H1 (cell line): Measurements from ENCODE around the gene C6orf62. TPM values are rescaled to one million over a fixed set of nuclear protein-coding genes. Genes with fewer than 3 reads are reported as not detected.
A peak's percentile ranks its signal among the peaks of the same experiment; 100 is the strongest.

ENCODE experiments used
- CTCF ChIA-PET: fragments of 300-600 bp; sonication (Branson Sonifier 250); formaldehyde crosslinking; loops from one replicate; lab custom pipeline; 2021; ENCODE audit not compliant: partially characterized antibody; lab: Charles Lee
- POLR2A ChIA-PET: fragments of 300-600 bp; sonication (Branson Sonifier 250); formaldehyde crosslinking; loops from one replicate; lab custom pipeline; 2021; ENCODE audit warnings: inconsistent platforms; ENCODE audit not compliant: partially characterized antibody; lab: Charles Lee
- DNase-seq, 2 experiments: peaks; one replicate each; pipeline versions ENCODE4 v3.0.0 to v3.0.0-alpha.2; 2010 to 2022; ENCODE audit warnings: low spot score in 2 of 2, low read depth in 1 of 2, mixed read lengths in 1 of 2
- FAIRE-seq: peaks from 2 replicates; lab custom pipeline; 2011; peaks lifted over from hg19 to GRCh38; lab: Jason Lieb, UNC
- H2AFZ ChIP-seq: 2 replicates; pipeline ENCODE4 v1.8.1; 2012; ENCODE audit warnings: low read length, inconsistent platforms
- H2AK5ac ChIP-seq: 2 replicates; pipeline ENCODE4 v1.6.1; 2013; ENCODE audit warnings: low read depth, low read length
- H2BK120ac ChIP-seq: replicated peaks from 2 replicates; pipeline ENCODE3; 2013; ENCODE audit warnings: low read depth, low read length, inconsistent platforms
- H2BK12ac ChIP-seq: 2 replicates; pipeline ENCODE4 v1.6.1; 2013; ENCODE audit warnings: low read depth, low read length
- H2BK15ac ChIP-seq: 2 replicates; pipeline ENCODE4 v1.6.1; 2013; ENCODE audit warnings: low read length
- H2BK20ac ChIP-seq: 2 replicates; pipeline ENCODE4 v1.6.1; 2013; ENCODE audit warnings: low read length
- H2BK5ac ChIP-seq: 2 replicates; pipeline ENCODE4 v1.6.1; 2013; ENCODE audit warnings: low read depth, low read length
- H3K14ac ChIP-seq: 2 replicates; pipeline ENCODE4 v1.6.1; 2013; ENCODE audit warnings: inconsistent platforms; ENCODE audit not compliant: insufficient read length
- H3K18ac ChIP-seq: 2 replicates; pipeline ENCODE4 v1.6.1; 2013; ENCODE audit warnings: low read length; ENCODE audit errors: extremely low read depth
- H3K23ac ChIP-seq: 2 replicates; pipeline ENCODE4 v1.6.1; 2013; ENCODE audit warnings: inconsistent platforms; ENCODE audit not compliant: insufficient read length
- H3K23me2 ChIP-seq: 2 replicates; pipeline ENCODE4 v1.6.1; 2013; ENCODE audit warnings: low read depth, low read length
- H3K27ac ChIP-seq: 2 replicates; pipeline ENCODE4 v1.6.1; 2011; ENCODE audit warnings: low read depth, low read length, inconsistent platforms
- H3K27me3 ChIP-seq, 4 experiments: replicated peaks in 1 of 4; 1 replicate in 1 of 4; 2 replicates in 3 of 4; pipeline versions ENCODE4 v1.6.1 to v1.8.1; 2011 to 2013; ENCODE audit warnings: low read length in 3 of 4, mild to moderate bottlenecking in 3 of 4, inconsistent platforms in 2 of 4, mixed read lengths in 2 of 4, moderate library complexity in 1 of 4; ENCODE audit not compliant: control insufficient read depth in 3 of 4, insufficient read depth in 3 of 4; ENCODE audit errors: extremely low read depth in 1 of 4
- H3K36me3 ChIP-seq, 4 experiments: 2 replicates each; pipeline versions ENCODE4 v1.6.1 to v1.8.1; 2011 to 2013; ENCODE audit warnings: mild to moderate bottlenecking in 4 of 4, low read length in 3 of 4, moderate library complexity in 2 of 4, control low read depth in 1 of 4, inconsistent platforms in 1 of 4; ENCODE audit not compliant: insufficient read depth in 4 of 4, control insufficient read depth in 2 of 4
- H3K4ac ChIP-seq: replicated peaks from 2 replicates; pipeline ENCODE3; 2013; ENCODE audit warnings: low read length, low read depth, mixed read lengths, inconsistent platforms; ENCODE audit not compliant: insufficient read length
- H3K4me1 ChIP-seq, 4 experiments: replicated peaks in 1 of 4; 1 replicate in 1 of 4; 2 replicates in 3 of 4; pipeline versions ENCODE4 v1.6.1 to v1.8.1; 2011 to 2013; ENCODE audit warnings: low read length in 3 of 4, inconsistent platforms in 2 of 4, mixed read lengths in 1 of 4; ENCODE audit not compliant: insufficient read depth in 4 of 4, control insufficient read depth in 3 of 4
- H3K4me2 ChIP-seq, 2 experiments: 2 replicates each; pipeline versions ENCODE4 v1.6.1 to v1.8.1; 2011 to 2013; ENCODE audit warnings: low read depth in 2 of 2, low read length in 2 of 2, control low read depth in 1 of 2, inconsistent platforms in 1 of 2, mild to moderate bottlenecking in 1 of 2; ENCODE audit not compliant: insufficient read depth in 1 of 2
- H3K4me3 ChIP-seq, 4 experiments: fragments of 200-600, 300-600 bp in 1 of 4; sonication (generic), shearing (Covaris generic), sonication (Bioruptor Twin) in 1 of 4; 2 replicates each; pipeline versions ENCODE4 v1.5.1 to v1.8.1; 2011 to 2016; ENCODE audit warnings: low read length in 4 of 4, low read depth in 3 of 4, control low read depth in 2 of 4, inconsistent platforms in 2 of 4, mild to moderate bottlenecking in 2 of 4, mixed read lengths in 1 of 4, moderate library complexity in 1 of 4; ENCODE audit not compliant: insufficient read depth in 2 of 4; ENCODE audit errors: extremely low read depth in 1 of 4
- H3K56ac ChIP-seq: replicated peaks from 2 replicates; pipeline ENCODE3; 2013; ENCODE audit warnings: low read depth, mild to moderate bottlenecking, mixed read lengths, low read length, inconsistent platforms; ENCODE audit not compliant: insufficient read length
- H3K79me1 ChIP-seq: 2 replicates; pipeline ENCODE4 v1.6.1; 2013; ENCODE audit warnings: low read depth, low read length, control low read depth
- H3K79me2 ChIP-seq, 2 experiments: 2 replicates each; pipeline versions ENCODE4 v1.6.1 to v1.8.1; 2012 to 2013; ENCODE audit warnings: low read length in 2 of 2, mild to moderate bottlenecking in 2 of 2, inconsistent platforms in 1 of 2; ENCODE audit not compliant: insufficient read depth in 2 of 2, control insufficient read depth in 1 of 2
- H3K9ac ChIP-seq, 4 experiments: replicated peaks in 1 of 4; 1 replicate in 1 of 4; 2 replicates in 3 of 4; pipeline versions ENCODE4 v1.6.1 to v1.8.1; 2011 to 2013; ENCODE audit warnings: low read depth in 3 of 4, low read length in 3 of 4, control low read depth in 2 of 4, mild to moderate bottlenecking in 2 of 4, moderate library complexity in 2 of 4, inconsistent platforms in 1 of 4; ENCODE audit errors: extremely low read depth in 1 of 4
- H3K9me3 ChIP-seq, 2 experiments: 2 replicates each; pipeline versions ENCODE4 v1.6.1 to v1.8.1; 2012 to 2013; ENCODE audit warnings: mild to moderate bottlenecking in 2 of 2, moderate library complexity in 2 of 2, control low read depth in 1 of 2, inconsistent platforms in 1 of 2, low read depth in 1 of 2, low read length in 1 of 2, mixed read lengths in 1 of 2; ENCODE audit not compliant: insufficient read depth in 2 of 2
- H4K20me1 ChIP-seq, 2 experiments: replicated peaks in 1 of 2; 2 replicates each; pipeline versions ENCODE3 to v1.8.1; 2011 to 2013; ENCODE audit warnings: inconsistent platforms in 2 of 2, low read length in 2 of 2, mild to moderate bottlenecking in 1 of 2; ENCODE audit not compliant: insufficient read depth in 2 of 2, control insufficient read depth in 1 of 2
- H4K5ac ChIP-seq: 2 replicates; pipeline ENCODE4 v1.6.1; 2013; ENCODE audit warnings: low read length, low read depth, mixed read lengths, inconsistent platforms; ENCODE audit not compliant: insufficient read length
- H4K8ac ChIP-seq: 2 replicates; pipeline ENCODE4 v1.8.0; 2013; ENCODE audit warnings: mild to moderate bottlenecking, moderate library complexity, low read length, inconsistent platforms; ENCODE audit not compliant: insufficient read depth; ENCODE audit errors: extremely low read depth
- H4K91ac ChIP-seq: replicated peaks from 2 replicates; pipeline ENCODE3; 2013; ENCODE audit warnings: low read length, mixed read lengths, inconsistent platforms; ENCODE audit not compliant: insufficient read length
- BCL11A ChIP-seq, 2 experiments: IDR thresholded peaks; one replicate each; pipeline ENCODE4 v1.6.1; 2011; ENCODE audit warnings: low read depth in 2 of 2, low read length in 2 of 2, mild to moderate bottlenecking in 2 of 2
- EGR1 ChIP-seq: IDR thresholded peaks from 2 replicates; pipeline ENCODE4 v1.6.1; 2011; ENCODE audit warnings: low read depth, low read length, borderline replicate concordance
- GABPA ChIP-seq: IDR thresholded peaks from 2 replicates; pipeline ENCODE4 v1.6.1; 2011; ENCODE audit warnings: mild to moderate bottlenecking, low read length, moderate library complexity, borderline replicate concordance; ENCODE audit not compliant: insufficient read depth
- JUND ChIP-seq: IDR thresholded peaks from 2 replicates; pipeline ENCODE4 v1.6.1; 2011; ENCODE audit warnings: mild to moderate bottlenecking, improper control_type of control experiment, low read length
- TCF12 ChIP-seq: IDR thresholded peaks from 2 replicates; pipeline ENCODE4 v1.6.1; 2011; ENCODE audit warnings: low read depth, mild to moderate bottlenecking, low read length
- WGBS, 2 experiments: shearing (Covaris generic) in 1 of 2; methylation state at CpG; one replicate each; pipeline versions ENCODE4 v1.1.6 to v1.1.7; 2013 to 2015; ENCODE audit warnings: low lambda C conversion rate in 2 of 2, mixed read lengths in 2 of 2, inconsistent platforms in 1 of 2, low coverage in 1 of 2, missing lambda C conversion rate in 1 of 2; ENCODE audit not compliant: insufficient replicate concordance in 2 of 2, insufficient coverage in 1 of 2, insufficient read length in 1 of 2; ENCODE audit errors: extremely low coverage in 1 of 2, missing lambda C conversion rate in 1 of 2; 5-methylcytosine and 5-hydroxymethylcytosine counted together
- polyA plus RNA-seq, 7 experiments: library from polyadenylated mRNA; depleted of rRNA in 3 of 7; stranded (reverse) in 5 of 7; unstranded in 2 of 7; fragments of >200 nt in 5 of 7; fragments of 200-250 nt in 2 of 7; gene quantifications; 1 replicate in 5 of 7; 2 replicates in 1 of 7; 4 replicates in 1 of 7; pipeline versions ENCODE4 v1.2.1 to v1.2.3, GENCODE V29; 2011 to 2013; ENCODE audit warnings: missing spikeins in 2 of 7, mixed read lengths in 2 of 7
- total RNA-seq: library from RNA; stranded (reverse); fragmentation: NEBNext Ultra II Directional; extraction: Animal tissue kit (Norgen Biotek cat#: 25700); gene quantifications from 2 replicates; pipeline ENCODE4 v1.2.1, GENCODE V29; 2021
- TF ChIP-seq, protein P1 (sequence below), 3 experiments: IDR thresholded peaks; 1 replicate in 2 of 3; 2 replicates in 1 of 3; pipeline versions ENCODE4 v1.5.1 to v1.6.1; 2011; ENCODE audit warnings: low read length in 3 of 3, mild to moderate bottlenecking in 3 of 3, inconsistent platforms in 2 of 3, low read depth in 1 of 3, moderate library complexity in 1 of 3; ENCODE audit not compliant: insufficient read depth in 1 of 3; ENCODE audit errors: control extremely low read depth in 1 of 3

The C6orf62 gene
- total and polyA plus RNA-seq, 2 of the 8 experiments (the other 6 are each of a cell fraction or from before 2014, with no cell fraction given): 25.6 to 101 TPM

DNA sequence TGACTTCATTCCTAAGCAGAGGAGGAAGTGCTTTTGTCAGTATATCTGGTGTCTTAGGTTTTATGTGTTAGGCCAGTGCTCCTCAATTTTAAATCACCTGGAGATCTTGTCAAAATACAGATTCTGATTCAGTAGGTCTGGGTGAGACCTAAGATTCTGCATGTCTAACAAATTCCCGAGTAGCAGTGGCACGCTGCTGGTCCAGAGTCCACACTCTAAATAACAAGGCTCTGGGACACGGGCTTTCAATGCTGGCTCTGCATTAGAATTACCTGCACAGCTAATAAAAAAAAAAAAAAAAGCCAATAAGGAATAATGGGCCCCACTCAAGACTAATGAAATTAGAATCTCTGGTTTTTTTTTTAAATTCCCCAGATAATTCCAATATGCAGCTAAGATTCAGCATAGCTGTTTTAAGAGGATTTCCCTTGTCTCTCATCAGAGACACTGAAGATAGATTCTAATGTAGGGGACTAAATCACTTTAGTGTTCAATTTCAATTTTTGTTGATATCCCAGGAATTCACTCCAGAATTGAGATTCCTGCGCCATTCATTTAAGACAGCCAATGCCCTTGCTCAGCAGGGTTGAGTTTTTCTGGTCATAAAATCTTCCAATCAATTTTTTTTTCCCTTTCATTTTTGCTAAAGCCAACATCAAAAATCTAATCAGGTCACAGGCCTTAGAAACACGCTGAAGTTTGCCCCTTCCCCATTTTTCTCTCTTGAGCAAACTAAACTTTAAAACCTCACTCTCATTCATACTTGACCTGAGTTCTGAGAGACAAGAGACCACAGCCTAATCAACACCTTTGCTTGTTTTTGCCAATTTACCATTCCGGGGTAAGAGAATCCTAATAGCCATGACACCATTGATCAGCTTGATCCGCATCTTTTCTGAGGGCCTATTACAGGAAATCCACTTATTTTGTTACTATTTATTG, 54.6 kb downstream of the C6orf62 start:
- Histone ChIP-seq H3K36me3 (peaks cover 5 to 21% (median 12%) of the 10 kb centered on the region in 4 experiments; a peak in 7 of 8 replicates), H3K79me2 (peaks cover 0 to 58% of the 10 kb centered on the region in 2 experiments; a peak in 3 of 4 replicates), H4K5ac (no peak overlapping the region), H3K14ac (no peak overlapping the region), H3K79me1 (peaks cover 10% of the 10 kb centered on the region), H4K20me1 (peaks cover 0 to 3% of the 10 kb centered on the region in 2 experiments), H3K4me3 (peak overlapping the region in 1 of 4 experiments; percentile 87; a peak in 1 of 8 replicates), H3K4me2 (peak overlapping the region in 1 of 2 experiments; percentile 73; a peak in 1 of 4 replicates), H4K8ac (no peak overlapping the region), H3K27ac (no peak overlapping the region), H2BK120ac (no peak overlapping the region), H2AK5ac (no peak overlapping the region), H2AFZ (no peak overlapping the region), H2BK5ac (no peak overlapping the region), H3K23me2 (peaks cover 13% of the 10 kb centered on the region), H3K23ac (no peak overlapping the region), H3K56ac (no peak overlapping the region), H4K91ac (no peak overlapping the region), H3K9me3 (no peaks in the 10 kb centered on the region; a peak in 2 of 4 replicates), H2BK12ac (no peak overlapping the region; the same call in 1 of the 2 replicates), H3K4ac (no peak overlapping the region), H2BK15ac (no peak overlapping the region), H3K4me1 (peaks cover 1 to 5% (median 2%) of the 10 kb centered on the region in 4 experiments; a peak in 4 of 7 replicates), H3K27me3 (no peaks in the 10 kb centered on the region), H3K18ac (no peak overlapping the region), H3K9ac (peak overlapping the region in 1 of 4 experiments; percentile 17; a peak in 1 of 7 replicates), H2BK20ac (no peak overlapping the region)
- ChIA-PET POLR2A (interaction anchor here (0.6 to 3.5 kb wide), 8 partner anchors 9 to 259 kb away, joined by 3 to 21 read pairs (median 4); partner anchors contain the start of gene KIAA0319), CTCF (interaction anchor here (1.3 to 3.9 kb wide), 5 partner anchors 16 to 142 kb away, joined by 3 to 39 read pairs (median 6); partner anchors contain the start of gene KIAA0319)
- no peak for TF ChIP-seq EGR1
- TF ChIP-seq JUND: no peak
- no peak for TF ChIP-seq TCF12
- TF ChIP-seq BCL11A (IDR thresholded peaks at IDR 0.05; ENCODE audit: low read depth in 2 of 2, low read length in 2 of 2): no peak
- TF ChIP-seq, protein P1, sequence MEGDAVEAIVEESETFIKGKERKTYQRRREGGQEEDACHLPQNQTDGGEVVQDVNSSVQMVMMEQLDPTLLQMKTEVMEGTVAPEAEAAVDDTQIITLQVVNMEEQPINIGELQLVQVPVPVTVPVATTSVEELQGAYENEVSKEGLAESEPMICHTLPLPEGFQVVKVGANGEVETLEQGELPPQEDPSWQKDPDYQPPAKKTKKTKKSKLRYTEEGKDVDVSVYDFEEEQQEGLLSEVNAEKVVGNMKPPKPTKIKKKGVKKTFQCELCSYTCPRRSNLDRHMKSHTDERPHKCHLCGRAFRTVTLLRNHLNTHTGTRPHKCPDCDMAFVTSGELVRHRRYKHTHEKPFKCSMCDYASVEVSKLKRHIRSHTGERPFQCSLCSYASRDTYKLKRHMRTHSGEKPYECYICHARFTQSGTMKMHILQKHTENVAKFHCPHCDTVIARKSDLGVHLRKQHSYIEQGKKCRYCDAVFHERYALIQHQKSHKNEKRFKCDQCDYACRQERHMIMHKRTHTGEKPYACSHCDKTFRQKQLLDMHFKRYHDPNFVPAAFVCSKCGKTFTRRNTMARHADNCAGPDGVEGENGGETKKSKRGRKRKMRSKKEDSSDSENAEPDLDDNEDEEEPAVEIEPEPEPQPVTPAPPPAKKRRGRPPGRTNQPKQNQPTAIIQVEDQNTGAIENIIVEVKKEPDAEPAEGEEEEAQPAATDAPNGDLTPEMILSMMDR (IDR thresholded peaks at IDR 0.05; ENCODE audit: control extremely low read depth in 1 of 3, insufficient read depth in 1 of 3, low read depth in 1 of 3, low read length in 3 of 3): no peak
- TF ChIP-seq GABPA: no peak
- no peak for FAIRE-seq
- WGBS, 2 experiments: 91% methylated on average over 7 of the region's 7 CpGs; no CpG with 5 or more reads in 1 of the 2 experiments
- no peak for DNase-seq
